GM12874 (cell line): ENCODE measurements around the gene TBC1D21.

Experiments
- TF ChIP-seq, protein P1 (sequence below): IDR thresholded peaks from 2 replicates; pipeline ENCODE4 v1.5.1; 2011; ENCODE audit warnings: low read depth, mild to moderate bottlenecking, control low read depth, low read length, moderate library complexity; ENCODE audit not compliant: insufficient read depth

TBC1D21 gene

DNA sequence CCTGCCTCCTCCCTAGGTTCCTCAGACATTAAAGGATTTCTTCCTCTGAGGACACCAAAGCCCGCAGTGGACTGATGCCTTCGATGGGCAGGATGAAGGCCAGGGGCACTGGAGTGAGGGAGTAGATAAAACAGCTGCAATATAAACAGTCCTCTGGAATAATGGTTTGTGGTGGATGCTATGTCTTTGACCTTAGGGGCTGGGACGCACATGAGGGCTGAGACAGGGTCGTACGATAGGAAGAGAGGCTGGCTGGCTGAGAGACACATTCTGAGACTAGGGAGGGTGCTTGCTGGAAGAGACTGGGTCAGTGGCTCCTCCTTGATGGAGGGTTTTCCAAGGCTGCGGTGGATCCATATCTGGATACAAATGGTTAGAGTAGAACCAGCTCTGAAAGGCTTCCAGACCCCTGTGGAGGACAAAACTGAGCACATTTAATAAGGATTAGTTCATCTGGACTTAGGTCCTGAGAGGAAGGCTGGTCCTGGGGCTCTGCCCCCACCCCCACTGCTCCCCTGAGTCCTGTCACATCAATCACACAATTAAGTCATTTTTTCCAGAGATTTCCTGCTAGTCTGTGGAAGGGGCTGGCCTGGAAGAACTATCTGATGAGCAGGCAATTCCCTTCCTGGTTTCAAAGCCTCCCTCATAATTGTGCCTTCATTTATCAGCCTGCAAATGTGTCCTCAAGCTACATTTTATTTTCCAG, 15.8 kb downstream of the TBC1D21 start:
- TF ChIP-seq, protein P1, sequence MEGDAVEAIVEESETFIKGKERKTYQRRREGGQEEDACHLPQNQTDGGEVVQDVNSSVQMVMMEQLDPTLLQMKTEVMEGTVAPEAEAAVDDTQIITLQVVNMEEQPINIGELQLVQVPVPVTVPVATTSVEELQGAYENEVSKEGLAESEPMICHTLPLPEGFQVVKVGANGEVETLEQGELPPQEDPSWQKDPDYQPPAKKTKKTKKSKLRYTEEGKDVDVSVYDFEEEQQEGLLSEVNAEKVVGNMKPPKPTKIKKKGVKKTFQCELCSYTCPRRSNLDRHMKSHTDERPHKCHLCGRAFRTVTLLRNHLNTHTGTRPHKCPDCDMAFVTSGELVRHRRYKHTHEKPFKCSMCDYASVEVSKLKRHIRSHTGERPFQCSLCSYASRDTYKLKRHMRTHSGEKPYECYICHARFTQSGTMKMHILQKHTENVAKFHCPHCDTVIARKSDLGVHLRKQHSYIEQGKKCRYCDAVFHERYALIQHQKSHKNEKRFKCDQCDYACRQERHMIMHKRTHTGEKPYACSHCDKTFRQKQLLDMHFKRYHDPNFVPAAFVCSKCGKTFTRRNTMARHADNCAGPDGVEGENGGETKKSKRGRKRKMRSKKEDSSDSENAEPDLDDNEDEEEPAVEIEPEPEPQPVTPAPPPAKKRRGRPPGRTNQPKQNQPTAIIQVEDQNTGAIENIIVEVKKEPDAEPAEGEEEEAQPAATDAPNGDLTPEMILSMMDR, result no peak

DNA sequence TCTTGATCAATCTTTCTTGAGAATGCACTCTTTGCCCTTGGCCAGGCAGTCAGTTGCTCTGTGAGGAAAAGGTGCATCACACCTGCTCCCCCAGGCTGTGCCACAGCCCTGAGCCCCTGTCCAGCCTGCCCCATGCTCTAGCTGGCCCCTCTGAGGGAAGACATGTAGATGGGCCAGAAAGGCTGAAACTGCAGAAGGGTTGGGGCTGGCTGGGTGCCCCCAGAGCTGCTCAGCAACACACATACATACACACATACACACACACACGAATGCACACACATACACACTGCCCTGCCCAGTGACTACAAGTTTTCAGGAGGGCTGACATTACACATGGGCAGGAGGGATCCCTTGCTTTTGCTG, 16.4 kb downstream of the TBC1D21 start:
- TF ChIP-seq, protein P1, result no peak

- TF ChIP-seq, protein P1, result no peak
Measured at GRCh38 chr15:73891328-73892315, 18.3 kb downstream of the TBC1D21 start.

DNA sequence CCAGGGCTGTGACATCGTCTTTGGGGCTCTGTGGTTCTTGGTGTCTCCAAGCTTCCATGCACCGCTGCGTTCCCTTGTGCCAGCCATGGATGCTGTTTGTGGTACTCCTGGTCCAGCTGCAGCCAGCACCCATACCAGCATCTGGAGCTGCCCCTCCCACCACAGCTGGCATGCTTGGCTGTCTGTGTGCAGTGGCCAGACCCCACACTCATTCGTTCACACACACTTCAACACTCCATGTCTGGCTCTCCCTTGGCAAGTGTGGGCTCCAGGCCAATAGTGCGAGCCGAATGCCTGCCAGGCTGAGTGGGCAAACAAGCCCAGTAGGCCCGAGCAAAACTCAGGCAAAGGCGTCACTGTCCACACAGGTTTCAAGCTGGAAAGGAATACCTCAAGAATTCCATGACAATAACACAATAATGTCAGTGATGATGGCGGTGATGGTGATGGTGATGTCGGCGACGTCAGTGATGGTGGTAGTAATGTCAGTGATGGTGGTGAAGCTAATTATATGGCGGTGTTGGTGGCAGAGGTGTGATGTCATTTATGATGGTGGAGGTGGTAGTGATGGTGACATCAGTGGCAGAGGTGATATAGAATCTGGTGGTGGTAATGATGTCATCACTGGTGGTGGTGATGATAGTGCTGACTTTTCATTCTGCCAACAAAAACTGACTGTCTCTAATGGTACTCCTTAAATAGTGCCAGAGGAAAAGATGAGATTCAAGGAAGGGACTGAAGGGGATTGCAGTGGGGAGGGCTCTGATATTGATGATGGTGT, 19.3 kb downstream of the TBC1D21 start:
- TF ChIP-seq, protein P1, result no peak

DNA sequence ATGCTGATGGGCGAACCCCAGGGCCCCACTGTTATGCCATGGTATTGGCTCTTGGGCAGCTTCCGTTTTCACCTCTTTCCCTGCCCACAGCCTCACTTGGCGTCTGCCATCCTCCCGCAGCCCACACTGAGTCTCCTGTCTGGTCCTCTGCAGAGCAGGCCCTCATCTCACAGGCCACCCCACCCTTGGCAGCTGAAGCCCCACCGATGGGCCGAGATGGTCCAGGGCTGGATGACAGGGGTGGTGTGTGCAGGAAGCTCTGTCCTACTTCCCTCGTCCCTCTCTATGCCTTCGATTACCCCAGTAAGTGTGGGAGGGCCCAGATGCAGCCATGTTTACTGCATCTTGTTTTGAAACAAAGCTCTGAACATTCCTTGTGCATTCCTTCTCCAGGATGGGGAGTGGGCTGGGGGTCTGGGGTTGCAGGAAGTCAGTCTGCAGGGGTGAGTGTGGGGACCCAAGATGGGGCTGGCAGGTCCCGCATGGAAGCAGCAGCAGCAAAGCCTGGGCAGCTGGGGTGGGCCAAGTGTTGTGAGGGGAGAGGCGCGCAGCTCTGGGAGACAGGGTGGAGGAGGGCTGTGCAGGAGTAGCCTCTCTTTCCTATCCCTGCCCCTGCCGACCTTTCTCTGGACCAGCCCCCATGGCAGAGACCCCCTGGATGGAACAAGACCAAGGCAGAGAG, 20.9 kb downstream of the TBC1D21 start:
- TF ChIP-seq, protein P1, result no peak

DNA sequence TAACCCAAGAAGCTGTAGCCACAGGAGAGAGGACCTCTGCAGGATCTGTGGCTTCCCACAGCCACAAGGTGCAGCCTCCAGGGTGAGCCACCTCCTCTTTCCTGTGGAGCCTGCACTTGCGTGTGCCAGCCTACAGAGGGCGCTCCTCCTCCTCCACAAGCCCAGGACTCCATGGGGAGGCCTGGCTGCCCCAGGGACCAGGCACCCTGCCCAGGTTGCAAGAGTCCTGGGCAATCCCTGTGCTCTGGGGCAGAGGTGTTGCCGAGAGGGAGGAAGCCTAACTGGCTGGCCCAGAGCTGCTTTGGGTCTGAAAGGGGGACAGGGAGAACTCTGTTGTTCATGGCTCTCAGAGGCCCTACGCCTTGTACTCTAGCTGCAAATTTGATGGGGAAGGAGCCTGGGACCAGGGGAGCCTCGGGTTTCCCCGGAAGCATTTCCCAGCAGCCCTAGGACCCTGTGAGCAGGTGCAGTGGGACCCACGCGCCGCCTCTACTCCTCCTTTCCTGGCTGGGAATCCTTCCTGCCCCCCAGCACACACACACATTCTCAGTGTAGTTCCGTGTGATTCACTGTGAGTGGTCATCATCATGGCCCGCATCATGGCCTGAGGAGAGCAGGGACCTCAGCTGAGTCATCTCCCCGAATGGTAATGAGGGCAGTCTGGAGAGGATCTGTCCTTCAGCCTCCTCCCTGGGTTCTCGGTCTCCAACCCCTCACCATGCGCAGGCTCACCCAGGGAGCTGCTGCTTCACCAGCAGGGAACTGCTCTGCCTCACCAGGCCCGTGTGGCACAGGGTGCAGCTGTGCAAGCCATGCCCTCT, 24.3 kb downstream of the TBC1D21 start:
- TF ChIP-seq, protein P1, result peak; percentile 95
